ENCODE results near the gene HDAC4.

DNA sequence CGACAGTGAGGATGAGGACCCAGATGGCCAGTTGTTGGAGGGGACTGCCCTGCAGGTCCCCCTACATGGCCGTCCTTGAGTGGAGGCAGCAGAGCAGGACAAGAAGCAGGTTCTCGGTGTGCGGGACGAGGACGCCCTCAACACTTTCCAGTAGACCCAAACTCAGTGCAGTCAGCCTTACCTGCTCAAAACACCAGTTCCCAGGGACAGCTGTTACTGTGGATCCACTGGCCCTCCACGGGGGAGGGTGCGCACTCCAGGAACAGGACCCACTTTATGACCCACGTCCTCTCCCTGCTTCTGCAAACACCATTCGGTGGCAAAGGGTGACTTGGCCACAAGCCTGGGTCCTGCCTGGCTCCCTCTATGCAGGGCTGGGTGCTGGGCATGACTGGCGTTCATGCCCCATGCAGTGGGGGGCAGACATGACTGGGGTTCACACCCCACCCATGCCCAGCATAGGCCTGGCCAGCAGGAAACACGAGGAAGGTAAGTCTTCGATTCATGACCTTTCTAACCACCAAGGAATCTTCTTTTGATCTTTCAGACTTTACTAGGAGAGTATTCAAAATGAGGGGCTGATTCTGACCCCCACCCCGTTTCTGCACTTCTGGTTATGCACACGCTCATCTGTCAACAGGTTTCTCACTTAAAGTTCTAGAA lies 233.7 kb downstream of the HDAC4 start:
- TF ChIP-seq CTCF (IDR thresholded peaks at IDR 0.05; ENCODE audit: low read length) (no peak), EZH2 (IDR thresholded peaks at IDR 0.05; ENCODE audit: borderline replicate concordance, low read length) (no peak)
